ENCODE results near the gene MYPOP. TPM values are rescaled to one million over a fixed set of nuclear protein-coding genes. Genes with fewer than 3 reads are reported as not detected.

Gene MYPOP
- total and polyA plus RNA-seq, 2 of the 13 experiments (the other 11 are each of a cell fraction or from before 2014, with no cell fraction given), result 2.3 to 2.7 TPM

GRCh38 chr19:45878043-45878794, 24.2 kb downstream of the MYPOP start (continued):
- TF ChIP-seq ZBTB4 (CRISPR knock-in tag; IDR thresholded peaks at IDR 0.05; ENCODE audit: borderline replicate concordance) (no peak), ZBTB21 (CRISPR knock-in tag; IDR thresholded peaks at IDR 0.05) (no peak), MNT (IDR thresholded peaks at IDR 0.05) (peak; percentile 83), SKIL (CRISPR knock-in tag; IDR thresholded peaks at IDR 0.05; ENCODE audit: borderline replicate concordance) (peak; percentile 78; the same call in 1 of the 2 replicates), MXI1 (IDR thresholded peaks at IDR 0.05; ENCODE audit: borderline replicate concordance, low read depth, low read length) (peak; percentile 95; the same call in 2 of the 3 replicates), MEIS1 (CRISPR knock-in tag; IDR thresholded peaks at IDR 0.05; ENCODE audit: borderline replicate concordance) (peak; percentile 45; the same call in 1 of the 2 replicates), ZNF17 (CRISPR knock-in tag; IDR thresholded peaks at IDR 0.05) (no peak), SALL1 (CRISPR knock-in tag; IDR thresholded peaks at IDR 0.05) (peak; percentile 66), ZNF253 (CRISPR knock-in tag; IDR thresholded peaks at IDR 0.05; ENCODE audit: borderline replicate concordance) (no peak), ZNF782 (CRISPR knock-in tag; IDR thresholded peaks at IDR 0.05; ENCODE audit: borderline replicate concordance) (no peak), HMGXB3 (CRISPR knock-in tag; IDR thresholded peaks at IDR 0.05; ENCODE audit: borderline replicate concordance) (no peak), FOXK2 (IDR thresholded peaks at IDR 0.05) (peak; percentile 70)
